HG02759 (cell line): ENCODE data around the gene COQ7.

Experiments
- ATAC-seq: cut with Tn5 transposase; IDR thresholded peaks from one replicate; pipeline ENCODE4 v1.9.1; 2021; ENCODE audit warnings: mild to moderate bottlenecking, moderate library complexity; ENCODE audit not compliant: unreplicated experiment

Gene COQ7

DNA sequence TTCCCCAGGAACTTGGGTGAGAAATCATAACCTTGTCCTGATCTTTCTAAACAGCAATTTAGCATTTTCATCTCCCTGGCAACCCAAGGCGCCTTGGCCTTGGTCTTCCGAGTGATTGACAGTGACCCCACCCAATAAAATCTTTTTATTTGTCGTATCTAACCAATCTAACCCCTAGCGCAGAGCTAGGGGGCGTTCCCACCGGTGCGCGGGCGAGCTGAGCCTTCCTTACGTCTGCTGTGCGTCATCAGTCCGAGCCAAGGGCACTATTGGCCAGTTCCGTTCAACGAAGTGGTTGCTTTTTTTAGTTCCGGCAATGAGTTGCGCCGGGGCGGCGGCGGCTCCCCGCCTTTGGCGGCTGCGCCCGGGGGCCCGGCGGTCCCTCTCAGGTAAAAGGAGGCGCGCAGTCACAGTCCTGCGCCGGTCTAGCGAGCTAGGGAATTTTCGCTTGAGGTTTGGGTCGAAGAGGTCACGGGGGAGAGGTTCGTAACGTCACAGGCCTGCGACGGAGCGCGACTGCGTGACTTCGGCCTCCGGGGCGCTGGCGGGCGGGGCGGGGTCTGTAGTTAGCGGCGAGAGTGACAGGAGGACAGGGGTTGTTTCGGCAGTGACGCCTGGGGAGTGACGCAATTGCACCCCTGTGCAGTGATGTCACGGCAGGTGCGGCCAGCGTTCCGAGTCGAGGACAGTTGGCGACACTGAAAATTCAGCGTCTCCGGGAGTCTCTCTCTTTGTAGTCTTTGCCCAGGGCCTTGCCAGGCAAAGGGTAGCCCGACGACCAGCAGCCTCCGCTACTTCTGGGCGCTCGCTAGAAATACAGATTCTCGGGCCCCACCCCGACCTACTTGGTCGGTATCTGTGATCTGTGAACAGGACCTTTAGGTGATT, at the start of gene COQ7:
TSS of gene COQ7 (plus strand) at position 266 of the 888 bp plus-strand sequence. CDS start at position 317, 51 bp downstream.
- ATAC-seq = peak; percentile 90

DNA sequence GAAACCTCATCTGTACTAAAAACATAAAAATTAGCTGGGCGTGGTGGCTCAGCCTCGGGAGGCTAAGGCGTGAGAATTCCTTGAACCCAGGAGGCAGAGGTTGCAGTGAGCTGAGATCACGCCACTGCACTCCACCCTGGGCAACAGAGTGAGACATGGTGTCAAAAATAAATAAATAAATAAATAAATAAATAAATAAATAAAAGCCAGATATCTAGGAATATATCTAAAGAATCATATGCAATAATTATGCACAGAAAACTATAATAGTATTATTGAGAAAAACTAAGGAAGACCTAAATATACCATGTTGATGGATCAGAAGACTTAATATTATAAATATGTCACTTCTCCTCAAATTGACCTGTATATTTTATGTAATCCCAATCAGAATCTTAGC, 46.7 kb upstream of the COQ7 start:
- ATAC-seq = no peak

GRCh38 chr16:19021747-19022146, 45.7 kb upstream of the COQ7 start:
- no peak for ATAC-seq

GRCh38 chr16:19027416-19027815, 40.0 kb upstream of the COQ7 start:
- ATAC-seq = no peak

GRCh38 chr16:19029980-19030379, 37.4 kb upstream of the COQ7 start:
- ATAC-seq = no peak

DNA sequence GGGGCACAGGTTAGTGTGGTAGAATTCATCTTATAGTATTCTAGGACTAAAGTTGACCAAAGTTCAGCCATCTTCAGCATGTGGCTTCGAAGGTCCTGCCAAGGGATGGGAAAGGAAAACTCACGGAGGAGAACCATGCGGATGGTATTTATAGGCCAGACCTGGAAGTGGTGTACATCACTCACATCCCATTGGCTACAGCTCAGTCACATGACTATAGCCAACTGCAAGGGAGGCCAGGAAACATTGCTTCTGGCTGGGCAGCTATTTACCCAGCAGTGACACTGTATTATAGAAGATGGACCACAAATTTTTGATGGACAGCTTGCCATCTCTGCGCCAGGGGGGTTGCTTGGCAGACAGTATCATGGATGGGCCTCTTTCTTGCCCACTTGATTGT, 35.7 kb upstream of the COQ7 start:
- ATAC-seq = no peak

DNA sequence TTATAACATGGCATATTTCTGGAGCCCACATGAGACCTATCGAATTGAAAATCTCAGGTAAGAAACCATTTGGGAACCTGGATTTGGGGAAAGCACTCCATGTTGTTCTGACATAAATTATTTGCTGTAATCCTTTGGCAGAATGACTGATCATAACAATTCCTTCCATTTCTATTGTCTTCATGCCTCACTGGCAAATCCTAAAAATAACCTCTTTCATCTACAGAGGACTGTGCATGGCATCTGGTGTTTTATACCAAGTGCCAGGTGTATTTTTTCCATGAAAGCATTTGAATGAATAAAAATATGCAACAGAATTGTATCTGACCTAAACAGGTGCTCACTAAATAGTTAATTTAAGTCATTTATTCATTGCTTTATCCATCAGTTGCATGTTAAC, 33.7 kb upstream of the COQ7 start:
- no peak for ATAC-seq

GRCh38 chr16:19040400-19040799, 27.0 kb upstream of the COQ7 start:
- ATAC-seq = no peak

- ATAC-seq = no peak
Measured at GRCh38 chr16:19044769-19045168, 22.6 kb upstream of the COQ7 start.

GRCh38 chr16:19046062-19046461, 21.4 kb upstream of the COQ7 start:
- ATAC-seq = no peak

DNA sequence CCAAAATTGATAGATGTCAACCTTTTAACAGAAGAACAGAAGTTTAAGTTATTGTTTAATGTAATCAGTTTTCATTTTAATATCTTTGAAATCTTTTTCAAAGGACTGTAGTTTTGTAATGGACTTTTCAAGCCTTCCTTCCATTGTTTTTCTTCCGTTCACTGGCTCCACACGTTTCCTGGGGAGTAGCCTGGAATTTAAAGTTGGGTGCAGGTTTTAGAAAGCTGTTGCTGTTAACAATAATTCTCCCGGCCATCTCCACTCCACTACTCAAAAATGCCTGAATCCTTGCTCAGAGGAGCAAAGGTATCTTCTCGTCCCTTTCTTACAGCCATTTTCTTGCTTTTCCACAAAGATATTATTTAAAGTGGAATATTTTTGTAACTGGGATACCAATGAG, 4.7 kb upstream of the COQ7 start:
- no peak for ATAC-seq

DNA sequence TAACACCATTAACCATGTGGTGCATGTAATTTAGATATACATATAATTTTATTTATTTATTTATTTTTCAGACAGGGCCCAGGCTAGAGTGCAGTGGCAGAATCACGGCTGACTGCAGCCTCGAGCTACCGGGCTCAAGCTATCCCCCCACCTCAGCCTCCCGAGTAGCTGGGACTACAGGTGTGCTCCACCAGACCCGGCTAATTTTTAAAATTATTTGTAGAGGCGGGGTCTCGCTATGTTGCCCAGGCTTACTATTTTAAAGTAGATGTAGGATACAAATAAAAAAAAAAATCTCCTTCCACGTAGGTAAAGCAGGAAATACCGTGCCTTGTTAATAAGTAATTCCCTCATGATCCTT, 446 bp upstream of the COQ7 start:
- no peak for ATAC-seq

DNA sequence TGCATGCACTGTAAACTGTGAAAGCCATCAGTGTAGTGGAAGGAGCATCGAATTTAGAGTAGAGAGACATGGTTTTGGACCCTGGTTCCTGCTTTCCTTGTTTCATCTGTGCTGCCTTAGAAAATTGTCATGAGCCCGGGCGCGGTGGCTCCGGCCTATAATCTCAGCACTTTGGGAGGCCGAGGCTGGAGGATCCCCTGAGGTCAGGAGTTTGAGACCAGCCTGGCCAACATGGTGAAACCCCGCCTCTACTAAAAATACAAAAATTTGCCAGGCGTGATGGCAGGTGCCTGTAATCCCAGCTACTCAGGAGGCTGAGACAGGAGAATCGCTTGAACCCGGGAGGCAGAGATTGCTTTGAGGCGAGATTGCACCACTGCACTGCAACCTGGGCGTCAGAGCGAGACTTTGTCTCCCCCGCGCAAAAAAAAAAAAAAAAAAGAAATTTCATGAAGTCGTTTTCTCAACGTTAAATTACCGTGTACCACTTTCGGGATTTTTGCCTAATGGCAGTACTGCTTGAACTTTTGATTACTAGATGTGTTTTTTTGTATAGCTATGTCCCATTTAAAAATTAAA, 912 bp downstream of the COQ7 start:
- no peak for ATAC-seq

DNA sequence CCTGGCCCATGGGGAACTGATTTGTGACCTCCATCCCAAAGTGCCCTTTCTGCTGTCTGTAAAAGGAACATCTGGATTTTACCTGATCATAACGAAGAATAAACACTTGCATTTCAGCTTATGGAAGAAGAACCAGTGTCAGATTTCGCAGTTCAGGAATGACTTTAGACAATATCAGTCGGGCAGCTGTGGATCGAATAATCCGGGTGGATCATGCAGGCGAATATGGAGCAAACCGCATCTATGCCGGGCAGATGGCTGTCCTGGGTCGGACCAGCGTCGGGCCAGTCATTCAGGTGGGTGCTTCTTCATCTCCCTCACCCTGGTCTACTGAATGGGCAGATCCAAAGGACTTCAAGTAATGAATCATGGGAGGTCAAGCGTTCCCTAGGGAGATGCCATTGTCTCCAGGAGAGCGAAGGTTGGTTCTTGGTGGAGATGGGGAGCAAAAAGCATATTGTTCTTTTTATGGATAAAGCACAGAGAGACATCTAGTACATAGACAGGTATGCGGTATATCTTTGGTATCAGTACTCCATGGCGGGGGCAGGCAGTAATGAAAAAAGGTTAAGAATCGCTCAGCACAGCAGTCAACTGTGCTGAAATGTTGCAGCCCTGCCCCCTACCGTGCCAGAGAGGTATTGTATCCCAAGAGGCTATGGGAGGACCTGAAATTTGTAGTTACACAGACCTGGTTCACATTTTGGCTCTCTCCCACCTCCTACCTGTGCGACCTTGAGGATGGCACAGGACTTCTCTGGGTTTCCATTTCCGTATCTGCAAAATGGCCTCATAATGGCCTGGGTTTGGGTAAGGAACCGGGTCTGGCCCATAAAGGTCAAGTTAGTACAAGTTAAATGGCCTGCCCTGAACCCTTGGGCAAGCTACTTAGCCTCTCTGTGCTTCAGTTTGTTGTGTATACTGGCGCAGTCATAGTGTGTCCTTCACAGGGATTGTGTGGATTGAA, 4.7 kb downstream of the COQ7 start:
- ATAC-seq = no peak

- ATAC-seq = no peak
Measured at GRCh38 chr16:19073344-19073743, 5.9 kb downstream of the COQ7 start.

DNA sequence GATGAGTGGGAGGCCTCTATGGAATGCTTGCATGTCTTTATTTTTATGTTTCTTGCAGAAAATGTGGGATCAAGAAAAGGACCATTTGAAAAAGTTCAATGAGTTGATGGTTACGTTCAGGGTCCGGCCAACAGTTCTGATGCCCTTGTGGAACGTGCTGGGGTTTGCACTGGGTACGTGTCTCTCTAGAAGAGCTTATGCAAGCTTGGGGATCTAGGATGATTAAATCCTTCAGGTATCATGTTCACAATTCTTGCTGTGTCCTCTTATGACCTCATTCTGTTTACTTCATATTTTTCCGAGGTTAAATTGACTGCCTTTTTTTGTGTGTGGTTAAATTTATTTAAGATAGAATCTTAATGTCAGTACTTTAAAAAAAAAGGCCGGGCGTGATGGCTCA, 6.4 kb downstream of the COQ7 start:
- ATAC-seq = no peak

DNA sequence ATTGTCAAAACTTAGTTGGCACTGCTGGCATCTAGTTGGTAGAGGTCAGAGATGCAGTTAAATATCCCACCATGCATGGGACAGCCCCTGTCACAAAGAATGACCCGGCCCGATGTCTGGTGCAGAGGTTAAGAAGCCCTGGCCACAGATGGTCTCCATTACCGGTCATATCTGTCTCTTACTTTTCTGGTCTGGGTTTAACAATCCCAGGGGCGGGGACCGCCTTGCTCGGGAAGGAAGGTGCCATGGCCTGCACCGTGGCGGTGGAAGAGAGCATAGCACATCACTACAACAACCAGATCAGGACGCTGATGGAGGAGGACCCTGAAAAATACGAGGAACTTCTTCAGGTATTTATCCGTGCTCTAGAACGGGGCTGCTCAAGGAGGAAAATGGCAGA, 8.1 kb downstream of the COQ7 start:
- no peak for ATAC-seq

DNA sequence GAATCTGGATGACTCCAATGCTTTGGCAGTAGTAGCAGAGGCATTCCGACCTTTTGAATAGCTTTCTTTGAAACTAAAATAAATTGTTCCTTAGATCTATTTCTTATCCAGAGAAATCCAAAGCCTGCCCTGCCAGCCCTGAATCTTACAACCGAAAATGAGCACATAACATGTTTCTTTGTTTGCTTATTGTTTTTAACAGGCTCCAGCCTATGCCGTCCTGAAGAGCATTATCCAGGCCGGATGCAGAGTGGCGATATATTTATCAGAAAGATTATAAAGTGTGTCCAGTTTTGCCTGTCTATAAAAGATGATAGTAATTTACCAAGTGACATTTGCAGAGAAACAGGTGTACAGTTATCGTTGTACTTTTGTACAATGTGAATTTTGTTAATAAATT, 10.5 kb downstream of the COQ7 start:
- ATAC-seq = no peak

DNA sequence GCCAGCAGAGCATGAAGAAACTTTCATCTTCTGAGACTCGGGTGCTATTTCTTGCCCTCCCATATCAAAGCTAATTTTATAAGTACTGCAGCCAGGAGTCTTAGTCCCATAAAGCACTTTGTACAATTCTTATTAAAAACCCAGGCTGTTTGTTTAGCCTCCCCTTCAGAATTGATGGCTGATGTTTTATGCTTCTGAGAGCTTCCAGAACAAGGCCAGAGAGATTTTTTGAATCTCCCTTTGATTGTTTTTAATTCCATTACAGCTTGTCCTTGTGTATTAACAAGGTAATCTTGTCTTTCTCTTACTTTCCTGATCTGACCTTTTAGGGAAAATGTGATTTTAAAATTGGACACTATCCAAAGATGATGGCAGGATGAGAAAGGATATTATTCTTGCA, 16.3 kb downstream of the COQ7 start:
- no peak for ATAC-seq

DNA sequence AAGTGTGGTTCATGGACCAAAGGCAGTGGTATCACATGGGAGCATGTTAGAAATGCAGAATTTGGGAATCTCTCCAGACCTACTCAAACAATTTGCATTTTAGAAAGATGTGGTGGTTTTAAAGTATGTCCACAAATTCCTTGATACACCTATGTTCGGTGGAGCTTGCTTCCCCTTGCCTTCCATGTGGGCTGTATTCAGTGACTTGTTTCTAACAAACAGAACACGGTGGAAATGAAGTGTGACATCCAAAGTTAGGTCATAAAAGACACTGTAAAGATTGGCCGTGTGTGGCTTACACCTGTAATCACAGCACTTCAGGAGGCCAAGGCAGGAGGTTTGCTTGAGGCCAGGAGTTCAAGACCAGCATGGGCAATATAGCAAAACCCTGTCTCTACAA, 16.7 kb downstream of the COQ7 start:
- no peak for ATAC-seq

DNA sequence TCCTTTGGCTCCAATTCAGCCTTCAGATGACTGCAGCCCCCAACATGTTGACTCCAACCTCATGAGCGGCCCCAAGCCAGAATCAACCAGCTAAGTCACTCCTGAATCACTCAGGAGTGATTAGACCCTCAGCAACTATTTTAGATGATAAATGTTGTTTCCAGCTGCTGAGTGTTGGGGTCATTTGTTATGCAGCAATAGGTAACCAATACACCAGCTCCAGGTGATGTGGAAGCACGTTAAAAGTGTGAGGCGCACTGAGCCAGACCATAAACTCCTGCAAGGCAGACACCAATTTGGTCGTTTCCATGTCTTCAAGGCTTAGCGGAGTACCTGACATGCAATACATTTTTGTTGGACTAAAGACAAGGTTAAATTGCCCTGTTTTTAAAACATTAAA, 17.5 kb downstream of the COQ7 start:
- ATAC-seq = no peak
